CD4-positive, CD25-positive, alpha-beta regulatory T cell (primary cell): Measurements from ENCODE around the gene ACTL10. TPM values are rescaled to one million over a fixed set of nuclear protein-coding genes. Genes with fewer than 3 reads are reported as not detected.

Experiments used
- ATAC-seq, 2 donors: fragments of 150-1000 bp; cut with Tn5 transposase; one replicate each; pipeline ENCODE4 v1.10.0; 2021; ENCODE audit warnings: low read depth in 2 of 2, moderate number of reproducible peaks in 2 of 2, moderate library complexity in 1 of 2
- DNase-seq, 3 donors: peaks; one replicate each; pipeline versions ENCODE4 v3.0.0 to v3.0.0-alpha.2; 2012 to 2022; ENCODE audit warnings: mixed read lengths in 1 of 3
- H3K27ac ChIP-seq: one replicate; pipeline ENCODE4 v1.7.0; 2013; ENCODE audit warnings: mild to moderate bottlenecking, low read length; ENCODE audit not compliant: insufficient read depth, poor library complexity, severe bottlenecking
- H3K27me3 ChIP-seq: one replicate; pipeline ENCODE4 v1.7.0; 2013; ENCODE audit warnings: low read length; ENCODE audit not compliant: control insufficient read depth, insufficient read depth
- H3K36me3 ChIP-seq: one replicate; pipeline ENCODE4 v1.7.0; 2013; ENCODE audit warnings: mild to moderate bottlenecking, low read length, moderate library complexity; ENCODE audit not compliant: control insufficient read depth, insufficient read depth
- H3K4me1 ChIP-seq: 2 replicates; pipeline ENCODE4 v1.7.0; 2013; ENCODE audit warnings: mild to moderate bottlenecking, low read length; ENCODE audit not compliant: insufficient read depth, control insufficient read depth, poor library complexity, severe bottlenecking
- H3K4me3 ChIP-seq: one replicate; pipeline ENCODE4 v1.7.0; 2013; ENCODE audit warnings: low read depth, mild to moderate bottlenecking, low read length, moderate library complexity
- H3K9me3 ChIP-seq, 2 experiments: 1 replicate in 1 of 2; 2 replicates in 1 of 2; pipeline ENCODE4 v1.7.0; 2013; ENCODE audit warnings: low read length in 2 of 2, mild to moderate bottlenecking in 1 of 2, moderate library complexity in 1 of 2; ENCODE audit not compliant: control insufficient read depth in 2 of 2
- H3K27ac Mint-ChIP-seq, 3 donors: one replicate each; pipeline ENCODE4 v1.8.0; 2020 to 2022; ENCODE audit warnings: mild to moderate bottlenecking in 3 of 3, mixed read lengths in 3 of 3, moderate library complexity in 2 of 3
- H3K27me3 Mint-ChIP-seq: one replicate; pipeline ENCODE4 v1.8.0; 2022; ENCODE audit warnings: mild to moderate bottlenecking, mixed read lengths
- H3K36me3 Mint-ChIP-seq: one replicate; pipeline ENCODE4 v1.8.0; 2020; ENCODE audit warnings: mixed read lengths
- H3K4me1 Mint-ChIP-seq, 4 donors: one replicate each; pipeline ENCODE4 v1.8.0; 2020 to 2022; ENCODE audit warnings: mixed read lengths in 4 of 4, mild to moderate bottlenecking in 1 of 4
- H3K4me3 Mint-ChIP-seq, 4 donors: one replicate each; pipeline ENCODE4 v1.8.0; 2020 to 2022; ENCODE audit warnings: mild to moderate bottlenecking in 4 of 4, mixed read lengths in 4 of 4, moderate library complexity in 3 of 4
- H3K9me3 Mint-ChIP-seq, 7 donors: one replicate each; pipeline ENCODE4 v1.8.0; 2020 to 2022; ENCODE audit warnings: mixed read lengths in 7 of 7, mild to moderate bottlenecking in 3 of 7, moderate library complexity in 2 of 7
- polyA plus RNA-seq, 4 donors: library from polyadenylated mRNA; unstranded; fragments of 300-500 nt; fragmentation: Illumina TruSeq; gene quantifications; one replicate each; pipeline ENCODE4 v1.2.3, GENCODE V29; 2021
- total RNA-seq: library from RNA; stranded (reverse); gene quantifications from one replicate; pipeline ENCODE4 v1.2.3, GENCODE V29; 2022

Gene ACTL10
- total and polyA plus RNA-seq, 5 donors from 2014 or later, result 2.0 to 11.6 (median 8.4) TPM

DNA sequence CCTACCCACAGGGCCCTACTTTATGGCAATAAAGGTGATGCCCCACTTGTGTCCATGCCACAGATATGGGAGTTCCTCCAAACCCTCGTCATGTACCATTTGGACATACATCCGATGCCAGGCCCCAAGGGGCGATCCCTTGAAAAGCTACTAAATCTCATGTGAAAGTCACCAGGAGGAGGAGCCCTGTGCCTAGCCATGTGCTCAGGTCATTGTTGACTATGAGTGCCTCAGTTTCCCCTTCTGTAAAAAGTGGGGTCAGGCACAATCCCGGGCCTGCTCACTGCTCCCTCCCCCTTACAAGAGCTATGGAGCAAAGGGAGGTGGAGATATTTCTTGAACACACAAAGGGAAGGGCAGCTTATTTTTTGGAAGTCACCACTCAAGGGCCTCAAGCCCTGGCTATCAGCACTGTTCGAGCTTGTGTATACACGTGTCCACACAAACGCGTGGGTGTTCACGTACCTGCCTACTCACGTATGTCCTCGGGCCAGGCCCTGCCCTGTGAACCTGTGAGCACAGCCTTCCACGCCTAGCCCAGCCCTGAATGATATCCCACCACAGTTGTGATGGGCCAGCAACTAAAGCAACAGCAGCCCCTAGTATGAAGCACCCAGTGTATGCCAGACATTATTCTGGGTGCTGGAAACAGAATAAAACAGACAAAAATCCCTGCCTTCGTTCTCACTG is 1.9 kb downstream of the ACTL10 start:
- no peaks in the 10 kb centered on the region for H3K9me3 Mint-ChIP-seq
- peak overlapping the region in 3 of 4 donors; percentile 46 to 97 (median 84) for H3K4me3 Mint-ChIP-seq
- no peak overlapping the region for H3K4me3 ChIP-seq
- no peak for DNase-seq
- no peaks in the 10 kb centered on the region for H3K27me3 ChIP-seq
- no peaks in the 10 kb centered on the region for H3K9me3 ChIP-seq
- no peaks in the 10 kb centered on the region for H3K36me3 ChIP-seq
- no peak overlapping the region for H3K27ac ChIP-seq
- peaks cover 11 to 50% (median 20%) of the 10 kb centered on the region in 4 donors for H3K4me1 Mint-ChIP-seq
- H3K27ac Mint-ChIP-seq, result peak overlapping the region in 2 of 3 donors; percentile 22 to 72
- ATAC-seq, result no peak
- no peaks in the 10 kb centered on the region for H3K27me3 Mint-ChIP-seq
- peaks cover 52% of the 10 kb centered on the region for H3K4me1 ChIP-seq
- no peaks in the 10 kb centered on the region for H3K36me3 Mint-ChIP-seq

DNA sequence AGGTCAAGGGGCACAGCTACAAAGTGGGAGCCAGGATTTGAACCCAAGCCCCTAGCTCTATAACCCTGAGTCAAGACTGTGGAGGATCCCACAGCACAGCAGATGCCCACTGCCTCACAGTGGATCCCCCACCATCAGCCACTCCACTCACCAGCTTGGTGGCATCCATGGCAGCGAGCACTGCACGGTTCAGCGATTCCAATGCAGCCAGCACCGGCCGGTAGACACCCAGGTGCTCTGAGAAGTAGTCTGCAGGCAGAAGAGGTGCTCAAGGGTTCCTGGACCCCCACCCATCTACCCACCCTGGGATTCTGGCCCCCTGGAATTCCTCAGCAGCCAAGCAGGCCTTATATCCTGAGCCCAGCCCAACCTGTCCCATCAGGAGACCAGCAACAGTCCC is 2.5 kb downstream of the ACTL10 start:
- H3K4me1 ChIP-seq, result peaks cover 50% of the 10 kb centered on the region
- no peak for DNase-seq
- H3K9me3 Mint-ChIP-seq, result no peaks in the 10 kb centered on the region

DNA sequence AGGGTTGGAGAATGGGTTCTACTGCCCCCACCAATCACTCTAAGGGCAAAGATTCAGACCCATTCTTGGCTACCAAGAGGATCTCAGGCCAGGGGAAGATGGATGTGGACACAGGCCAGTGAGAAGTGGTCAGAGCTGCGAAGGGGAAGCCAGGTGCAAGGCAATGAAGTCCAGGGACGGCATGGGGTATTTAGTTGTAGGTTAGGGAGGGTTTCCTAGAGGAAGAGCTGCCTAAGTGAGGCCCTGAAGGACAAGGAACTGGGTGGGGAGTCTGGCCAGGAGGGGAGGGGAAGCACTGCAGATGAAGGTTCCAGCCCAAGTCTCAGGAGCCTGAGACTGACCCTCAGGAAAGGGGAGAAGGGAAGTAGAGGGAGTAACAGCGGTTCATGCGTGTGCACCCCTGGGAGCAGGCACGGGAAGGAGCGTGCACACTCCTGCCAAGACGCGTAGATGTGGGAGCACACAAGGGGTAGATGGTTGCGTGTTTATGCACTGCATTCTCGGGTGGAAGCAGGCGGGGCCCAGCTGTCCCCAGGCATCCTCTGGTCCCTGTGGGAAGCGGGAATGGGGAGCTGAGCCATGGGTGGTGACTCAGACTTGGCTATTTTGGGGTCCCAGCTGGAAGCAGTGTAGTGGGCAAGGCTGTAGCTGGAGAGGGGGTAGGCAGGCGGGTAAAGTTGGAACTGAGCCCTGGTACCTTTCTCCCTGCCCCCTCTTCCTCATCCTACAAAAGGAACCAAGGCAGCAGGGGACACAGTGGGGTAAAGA is 3.3 kb downstream of the ACTL10 start:
- ATAC-seq (no peak), DNase-seq (no peak)
- Histone ChIP-seq H3K27ac (no peak overlapping the region), H3K36me3 (no peaks in the 10 kb centered on the region), H3K27me3 (no peaks in the 10 kb centered on the region), H3K9me3 (no peaks in the 10 kb centered on the region), H3K4me1 (peaks cover 49% of the 10 kb centered on the region), H3K4me3 (no peak overlapping the region)
- H3K36me3 Mint-ChIP-seq, result no peaks in the 10 kb centered on the region
- peak overlapping the region in 1 of 3 donors; percentile 65 for H3K27ac Mint-ChIP-seq
- no peaks in the 10 kb centered on the region for H3K27me3 Mint-ChIP-seq
- peak overlapping the region in 2 of 4 donors; percentile 28 to 97 for H3K4me3 Mint-ChIP-seq
- H3K9me3 Mint-ChIP-seq, result no peaks in the 10 kb centered on the region
- H3K4me1 Mint-ChIP-seq, result peaks cover 8 to 46% (median 14%) of the 10 kb centered on the region in 4 donors

More for the DNA sequence above, 2.5 kb downstream of the ACTL10 start:
- H3K4me1 Mint-ChIP-seq, result peaks cover 11 to 49% (median 19%) of the 10 kb centered on the region in 4 donors
- H3K27ac ChIP-seq, result no peak overlapping the region
- no peaks in the 10 kb centered on the region for H3K27me3 ChIP-seq
- H3K36me3 Mint-ChIP-seq, result no peaks in the 10 kb centered on the region
- no peaks in the 10 kb centered on the region for H3K9me3 ChIP-seq
- peak overlapping the region; percentile 28 to 97 (median 42) for H3K4me3 Mint-ChIP-seq
- H3K27me3 Mint-ChIP-seq, result no peaks in the 10 kb centered on the region
- H3K4me3 ChIP-seq, result no peak overlapping the region
- peak overlapping the region in 2 of 3 donors; percentile 22 to 72 for H3K27ac Mint-ChIP-seq
- no peak for ATAC-seq
- no peaks in the 10 kb centered on the region for H3K36me3 ChIP-seq

DNA sequence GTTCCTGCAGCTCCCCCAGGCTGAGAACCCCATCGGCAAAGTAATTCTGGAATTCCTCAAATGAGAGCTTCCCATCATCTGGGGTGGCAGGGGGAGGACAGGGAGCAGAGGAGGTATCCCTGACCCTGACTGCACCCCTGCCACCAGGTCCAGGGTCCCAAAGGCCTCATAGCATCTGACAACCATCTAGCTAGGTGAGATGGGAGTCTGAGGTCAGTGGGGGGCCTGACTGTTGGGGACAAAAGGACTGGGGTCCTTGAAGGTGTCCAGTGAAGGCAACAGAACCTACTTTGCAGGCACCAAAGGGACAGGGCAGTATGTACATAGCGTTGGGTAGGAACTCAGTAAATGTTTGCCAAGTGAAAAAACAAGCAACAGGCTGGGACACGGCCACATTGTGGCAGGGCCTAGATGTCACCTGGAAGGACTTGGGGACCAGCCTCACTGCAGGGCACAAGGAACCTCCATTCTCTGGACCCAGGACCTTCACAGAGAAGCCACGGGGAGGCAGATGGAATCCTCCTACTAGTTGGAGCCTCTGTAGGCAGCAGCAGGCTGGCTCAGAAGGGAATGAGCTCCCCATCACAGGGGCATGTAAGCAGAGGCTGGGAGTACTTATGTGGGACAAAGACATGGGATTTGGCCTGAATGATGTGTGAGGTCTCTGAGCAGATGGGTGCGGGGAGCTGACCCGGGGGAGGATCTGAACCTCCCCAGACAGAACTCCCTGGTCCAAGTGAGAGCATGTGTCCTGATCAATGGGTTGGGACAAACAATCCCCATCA is 4.2 kb downstream of the ACTL10 start:
- Histone ChIP-seq H3K36me3 (no peaks in the 10 kb centered on the region), H3K4me3 (no peak overlapping the region), H3K9me3 (no peaks in the 10 kb centered on the region), H3K4me1 (peaks cover 46% of the 10 kb centered on the region), H3K27ac (no peak overlapping the region), H3K27me3 (no peaks in the 10 kb centered on the region)
- Mint-ChIP-seq H3K4me3 (peak overlapping the region in 2 of 4 donors; percentile 80 to 86), H3K36me3 (no peaks in the 10 kb centered on the region), H3K9me3 (no peaks in the 10 kb centered on the region), H3K27ac (peak overlapping the region in 1 of 3 donors; percentile 42), H3K27me3 (no peaks in the 10 kb centered on the region), H3K4me1 (peaks cover 10 to 44% (median 14%) of the 10 kb centered on the region in 4 donors)
- ATAC-seq, result no peak
- no peak for DNase-seq

DNA sequence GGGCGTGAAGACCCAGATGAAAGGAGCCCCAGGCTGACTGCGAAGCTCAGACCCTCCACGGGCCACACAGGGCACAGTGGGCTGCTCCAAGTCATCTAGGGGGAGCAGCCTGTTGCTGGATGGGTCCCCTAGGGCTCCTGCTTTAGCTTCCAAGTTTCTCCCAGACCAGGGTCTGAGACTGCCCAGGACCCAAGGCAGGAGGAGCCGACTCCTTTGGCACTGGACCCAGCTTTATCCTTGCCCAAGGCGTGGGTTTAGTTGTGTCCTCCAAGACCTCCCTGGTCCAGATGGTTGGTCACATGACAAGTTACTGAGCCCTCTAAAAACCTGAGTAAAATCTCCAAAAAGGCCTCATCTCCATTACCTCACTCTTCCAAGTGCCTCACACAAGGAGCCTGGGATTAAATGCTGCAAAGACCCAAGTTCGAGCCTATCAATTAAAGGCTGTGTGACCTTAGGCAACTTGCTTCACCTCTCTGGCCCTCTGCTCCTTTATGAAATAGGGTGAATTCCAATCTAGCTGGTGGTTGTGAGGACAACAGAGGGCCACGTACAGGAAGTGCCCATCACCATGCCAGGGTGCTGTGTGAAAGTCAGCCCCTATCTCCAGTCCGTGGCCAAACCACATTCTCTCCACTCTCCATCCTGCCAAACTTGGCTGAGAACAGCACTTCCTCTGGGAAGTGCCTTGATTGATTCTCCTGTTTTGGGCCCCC is 5.0 kb downstream of the ACTL10 start:
- H3K27me3 ChIP-seq, result no peaks in the 10 kb centered on the region
- Mint-ChIP-seq H3K4me3 (peak overlapping the region in 3 of 4 donors; percentile 19 to 86 (median 32)), H3K36me3 (no peaks in the 10 kb centered on the region), H3K9me3 (no peaks in the 10 kb centered on the region), H3K27ac (peak overlapping the region in 1 of 3 donors; percentile 13), H3K4me1 (peaks cover 6 to 41% (median 10%) of the 10 kb centered on the region in 4 donors), H3K27me3 (no peaks in the 10 kb centered on the region)
- H3K4me3 ChIP-seq, result no peak overlapping the region
- no peaks in the 10 kb centered on the region for H3K36me3 ChIP-seq
- no peak overlapping the region for H3K27ac ChIP-seq
- H3K4me1 ChIP-seq, result peaks cover 38% of the 10 kb centered on the region
- ATAC-seq (no peak), DNase-seq (no peak)
- no peaks in the 10 kb centered on the region for H3K9me3 ChIP-seq

DNA sequence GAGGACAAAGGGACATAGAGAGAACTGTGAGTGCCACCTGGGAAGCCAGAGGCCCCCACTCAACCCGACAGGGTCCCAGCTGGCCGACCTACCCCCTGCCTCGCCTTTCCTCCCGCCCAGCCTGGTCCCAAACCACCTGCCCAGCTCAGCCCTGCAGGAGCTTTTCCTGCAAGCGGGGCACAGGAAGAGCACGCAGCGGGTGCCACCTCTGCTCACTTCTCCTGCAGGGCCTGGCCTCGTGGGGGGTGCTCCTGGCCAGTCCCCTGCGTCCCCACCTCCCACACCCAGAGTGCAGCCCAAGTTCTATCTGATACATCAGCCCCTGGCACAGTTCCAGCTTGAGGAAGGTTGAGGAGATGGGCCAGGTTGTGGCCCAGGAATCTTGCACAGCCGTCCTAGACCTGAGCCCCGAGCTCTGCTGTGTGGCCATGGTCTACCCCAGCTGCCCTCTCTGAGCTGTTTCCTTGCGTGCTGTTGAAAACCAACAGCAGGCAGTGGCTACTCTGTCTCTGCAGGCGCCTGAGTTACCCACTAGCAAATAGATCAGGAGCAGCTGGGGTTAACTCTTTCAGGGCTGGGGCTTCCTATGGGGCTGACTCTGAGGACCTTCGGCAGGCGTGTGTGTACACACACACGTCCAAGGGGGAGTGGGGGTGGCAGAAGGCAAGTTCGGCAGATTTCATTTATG is 5.8 kb downstream of the ACTL10 start:
- H3K4me1 ChIP-seq, result peaks cover 32% of the 10 kb centered on the region
- H3K4me3 ChIP-seq, result no peak overlapping the region
- H3K4me3 Mint-ChIP-seq, result peak overlapping the region; percentile 12 to 86 (median 84)
- DNase-seq (no peak), ATAC-seq (no peak)
- H3K36me3 ChIP-seq, result no peaks in the 10 kb centered on the region
- H3K9me3 ChIP-seq, result no peaks in the 10 kb centered on the region
- no peak overlapping the region for H3K27ac ChIP-seq
- peaks cover 5 to 45% (median 10%) of the 10 kb centered on the region in 4 donors for H3K4me1 Mint-ChIP-seq
- no peaks in the 10 kb centered on the region for H3K36me3 Mint-ChIP-seq
- H3K27ac Mint-ChIP-seq, result peak overlapping the region in 2 of 3 donors; percentile 64 to 85
- no peaks in the 10 kb centered on the region for H3K27me3 Mint-ChIP-seq
- no peaks in the 10 kb centered on the region for H3K9me3 Mint-ChIP-seq
- no peaks in the 10 kb centered on the region for H3K27me3 ChIP-seq

DNA sequence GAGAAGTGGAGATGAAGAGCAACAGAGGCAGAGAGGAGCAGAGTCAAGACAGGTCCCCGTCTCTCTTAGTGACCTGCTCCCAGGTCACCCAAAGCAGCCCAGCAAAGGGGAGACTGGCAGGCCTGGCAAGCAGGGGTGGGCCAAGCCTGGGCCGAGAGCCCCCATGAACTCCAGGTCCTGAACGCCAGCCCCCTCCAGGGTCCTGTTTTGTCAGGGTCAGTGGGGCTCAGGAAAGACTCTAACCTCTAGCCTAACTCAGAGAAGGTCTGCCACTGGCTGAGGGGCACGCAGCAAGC is 6.3 kb downstream of the ACTL10 start:
- Histone ChIP-seq H3K36me3 (no peaks in the 10 kb centered on the region), H3K27me3 (no peaks in the 10 kb centered on the region), H3K4me3 (peak overlapping the region; percentile 19), H3K27ac (no peak overlapping the region), H3K9me3 (no peaks in the 10 kb centered on the region), H3K4me1 (peaks cover 29% of the 10 kb centered on the region)
- Mint-ChIP-seq H3K4me3 (peak overlapping the region; percentile 85 to 91 (median 86)), H3K4me1 (peaks cover 5 to 49% (median 10%) of the 10 kb centered on the region in 4 donors), H3K9me3 (no peaks in the 10 kb centered on the region), H3K36me3 (no peaks in the 10 kb centered on the region), H3K27me3 (no peaks in the 10 kb centered on the region), H3K27ac (peak overlapping the region in 2 of 3 donors; percentile 64 to 85)
- ATAC-seq, result no peak
- no peak for DNase-seq
